Esophagus muscularis mucosa (tissue), 4 donors: ENCODE results near the gene LSS. TPM values are rescaled to one million over a fixed set of nuclear protein-coding genes. Genes with fewer than 3 reads are reported as not detected.

Experiments
- DNase-seq: peaks from one replicate; pipeline ENCODE4 v3.0.0-alpha.2; 2017; ENCODE audit errors: extremely low spot score
- H3K27ac ChIP-seq, 4 donors: fragments of 200-600 bp; sonication (generic); replicated peaks in 1 of 4; 1 replicate in 3 of 4; 2 replicates in 1 of 4; pipeline ENCODE4 v1.5.1; 2016 to 2019; ENCODE audit warnings: mild to moderate bottlenecking in 1 of 4
- H3K27me3 ChIP-seq, 4 donors: fragments of 200-600 bp; sonication (generic); one replicate each; pipeline versions ENCODE4 v1.5.1 to v1.6.0; 2016 to 2019
- H3K36me3 ChIP-seq, 4 donors: fragments of 200-600 bp; sonication (generic); one replicate each; pipeline ENCODE4 v1.5.1; 2016 to 2019
- H3K4me1 ChIP-seq, 4 donors: fragments of 200-600 bp; sonication (generic); one replicate each; pipeline ENCODE4 v1.5.1; 2016 to 2019
- H3K4me3 ChIP-seq, 4 donors: fragments of 200-600 bp; sonication (generic); 1 replicate in 2 of 4; 2 replicates in 2 of 4; pipeline ENCODE4 v1.5.1; 2016 to 2019; ENCODE audit warnings: mild to moderate bottlenecking in 4 of 4, moderate library complexity in 1 of 4
- H3K9me3 ChIP-seq, 4 donors: fragments of 200-600 bp; sonication (generic); 1 replicate in 3 of 4; 2 replicates in 1 of 4; pipeline ENCODE4 v1.5.1; 2016 to 2019
- EP300 ChIP-seq: sonication (generic); formaldehyde crosslinking; IDR thresholded peaks from one replicate; pipeline ENCODE4 v1.6.1; 2017; ENCODE audit warnings: antibody characterized with exemption
- POLR2A ChIP-seq: fragments of 450-650 bp; IDR thresholded peaks from one replicate; pipeline ENCODE4 v1.6.1; 2017; ENCODE audit warnings: antibody characterized with exemption, moderate library complexity, mild to moderate bottlenecking, low read depth
- POLR2AphosphoS5 ChIP-seq, 2 donors: sonication (generic); formaldehyde crosslinking; IDR thresholded peaks; one replicate each; pipeline ENCODE4 v1.6.1; 2017; ENCODE audit warnings: antibody characterized with exemption in 2 of 2
- WGBS: methylation state at CpG from one replicate; pipeline ENCODE4 v1.1.5; 2018; 5-methylcytosine and 5-hydroxymethylcytosine counted together
- intact Hi-C: fragments of 100-400 bp; cut with DNase I; formaldehyde crosslinking; loops from one replicate; pipeline ENCODE4 v1.15.1; 2023
- total RNA-seq, 4 donors: library from RNA; depleted of rRNA; stranded (reverse); fragments of >200 nt; gene quantifications; one replicate each; pipeline versions ENCODE4 v1.1.0 to v1.2.1, GENCODE V29; 2016
- TF ChIP-seq, protein P1 (sequence below), 3 experiments: fragments of 200-600 bp in 2 of 3; fragments of 450-650 bp in 1 of 3; sonication (generic) in 2 of 3; IDR thresholded peaks; one replicate each; pipeline ENCODE4 v1.5.1; 2017 to 2019; ENCODE audit warnings: antibody characterized with exemption in 3 of 3, mild to moderate bottlenecking in 2 of 3, moderate library complexity in 1 of 3

LSS gene
- total RNA-seq, 4 donors from 2014 or later, result 45.3 to 66.3 (median 53.1) TPM

DNA sequence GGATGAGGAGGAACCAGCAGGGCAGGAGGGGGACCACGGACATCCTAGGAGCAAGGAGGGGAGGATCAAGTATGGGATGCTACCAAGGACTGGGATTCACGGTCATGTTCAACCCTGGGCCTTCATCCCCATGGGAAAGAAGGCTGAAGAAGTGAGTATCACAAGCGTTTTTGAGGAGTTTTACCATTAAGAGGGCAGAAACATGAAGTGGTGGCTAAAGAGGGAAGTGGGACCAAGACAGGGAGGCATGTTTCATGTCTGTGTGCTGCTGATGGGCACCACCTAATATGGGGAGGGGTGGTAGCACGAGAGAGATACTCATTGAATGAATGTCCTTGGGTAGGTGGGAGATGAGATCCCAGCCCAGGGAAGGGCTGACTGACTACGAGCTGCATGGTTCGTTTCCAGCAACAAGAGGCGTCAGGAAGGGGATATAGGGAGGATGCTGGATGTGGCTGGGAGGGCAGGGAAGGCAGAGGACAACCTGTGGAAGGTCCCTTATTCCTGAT lies 11.3 kb upstream of the LSS start:
- intact Hi-C loops, result no loop called here
- WGBS, result 87% methylated on average over 7 of the region's 7 CpGs
- no peak overlapping the region for H3K4me3 ChIP-seq
- no peak overlapping the region for H3K27ac ChIP-seq
- TF ChIP-seq POLR2AphosphoS5 (IDR thresholded peaks at IDR 0.05), result no peak
- no peak for TF ChIP-seq EP300
- TF ChIP-seq POLR2A, result no peak
- TF ChIP-seq, protein P1, sequence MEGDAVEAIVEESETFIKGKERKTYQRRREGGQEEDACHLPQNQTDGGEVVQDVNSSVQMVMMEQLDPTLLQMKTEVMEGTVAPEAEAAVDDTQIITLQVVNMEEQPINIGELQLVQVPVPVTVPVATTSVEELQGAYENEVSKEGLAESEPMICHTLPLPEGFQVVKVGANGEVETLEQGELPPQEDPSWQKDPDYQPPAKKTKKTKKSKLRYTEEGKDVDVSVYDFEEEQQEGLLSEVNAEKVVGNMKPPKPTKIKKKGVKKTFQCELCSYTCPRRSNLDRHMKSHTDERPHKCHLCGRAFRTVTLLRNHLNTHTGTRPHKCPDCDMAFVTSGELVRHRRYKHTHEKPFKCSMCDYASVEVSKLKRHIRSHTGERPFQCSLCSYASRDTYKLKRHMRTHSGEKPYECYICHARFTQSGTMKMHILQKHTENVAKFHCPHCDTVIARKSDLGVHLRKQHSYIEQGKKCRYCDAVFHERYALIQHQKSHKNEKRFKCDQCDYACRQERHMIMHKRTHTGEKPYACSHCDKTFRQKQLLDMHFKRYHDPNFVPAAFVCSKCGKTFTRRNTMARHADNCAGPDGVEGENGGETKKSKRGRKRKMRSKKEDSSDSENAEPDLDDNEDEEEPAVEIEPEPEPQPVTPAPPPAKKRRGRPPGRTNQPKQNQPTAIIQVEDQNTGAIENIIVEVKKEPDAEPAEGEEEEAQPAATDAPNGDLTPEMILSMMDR (IDR thresholded peaks at IDR 0.05), result no peak
- no peaks in the 10 kb centered on the region for H3K9me3 ChIP-seq
- no peaks in the 10 kb centered on the region for H3K27me3 ChIP-seq
- no peaks in the 10 kb centered on the region for H3K4me1 ChIP-seq
- no peak for DNase-seq
- peaks cover 86 to 98% (median 94%) of the 10 kb centered on the region in 4 donors for H3K36me3 ChIP-seq

DNA sequence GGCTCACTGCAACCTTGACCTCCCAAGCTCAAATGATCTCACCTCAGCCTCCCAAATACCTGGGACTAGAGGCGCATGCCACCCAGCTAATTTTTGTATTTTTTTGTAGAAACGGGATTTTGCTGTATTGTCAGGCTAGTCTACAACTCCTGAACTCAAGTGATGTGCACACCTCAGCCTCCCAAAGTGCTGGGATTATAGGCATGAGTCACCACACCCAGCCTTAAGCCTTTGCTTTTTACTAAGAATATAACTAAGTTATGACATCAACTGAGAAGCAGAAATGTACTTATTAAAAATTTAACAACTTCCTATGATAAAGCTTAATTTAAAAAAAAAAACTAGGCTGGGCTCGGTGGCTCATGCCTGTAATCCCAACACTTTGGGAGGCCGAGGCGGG lies 8.9 kb upstream of the LSS start:
- no peaks in the 10 kb centered on the region for H3K4me1 ChIP-seq
- no peaks in the 10 kb centered on the region for H3K9me3 ChIP-seq
- no peak overlapping the region for H3K4me3 ChIP-seq
- no peak overlapping the region for H3K27ac ChIP-seq
- TF ChIP-seq, protein P1 (IDR thresholded peaks at IDR 0.05), result no peak
- TF ChIP-seq EP300 (no peak), POLR2AphosphoS5 (IDR thresholded peaks at IDR 0.05) (no peak), POLR2A (no peak)
- no peak for DNase-seq
- intact Hi-C loops, result no loop called here
- peaks cover 78 to 91% (median 84%) of the 10 kb centered on the region in 4 donors for H3K36me3 ChIP-seq
- 95% methylated on average over 5 of the region's 5 CpGs for WGBS
- no peaks in the 10 kb centered on the region for H3K27me3 ChIP-seq

DNA sequence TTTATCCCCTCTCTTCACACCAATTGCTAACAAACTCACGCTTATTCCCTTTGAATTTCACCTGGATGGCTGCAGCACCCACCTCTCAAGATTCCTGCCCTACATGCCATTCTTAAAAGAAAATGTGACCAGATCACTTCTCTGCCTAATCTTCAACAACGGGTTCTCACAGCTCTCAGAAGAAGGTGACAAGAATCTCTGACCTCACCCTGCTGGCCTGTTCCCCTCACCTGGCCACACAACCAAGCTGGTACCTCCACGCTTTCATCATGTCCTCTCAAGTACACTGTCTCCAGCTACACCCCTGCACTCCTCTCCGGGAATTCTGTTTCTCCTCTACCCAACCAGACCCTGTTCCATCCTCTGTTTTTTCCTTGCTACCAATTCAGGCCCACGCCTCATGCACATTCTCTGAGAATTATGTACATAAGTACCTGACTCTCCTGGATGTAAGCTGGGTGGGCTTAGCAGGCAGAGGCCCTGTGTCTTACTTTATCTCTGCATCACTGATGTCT lies 5.9 kb upstream of the LSS start:
- TF ChIP-seq POLR2AphosphoS5 (IDR thresholded peaks at IDR 0.05), result no peak
- intact Hi-C loops, result loop anchor here (5.0 kb wide), 2 partner anchors 48 to 82 kb away; no protein-coding TSS in a partner anchor

DNA sequence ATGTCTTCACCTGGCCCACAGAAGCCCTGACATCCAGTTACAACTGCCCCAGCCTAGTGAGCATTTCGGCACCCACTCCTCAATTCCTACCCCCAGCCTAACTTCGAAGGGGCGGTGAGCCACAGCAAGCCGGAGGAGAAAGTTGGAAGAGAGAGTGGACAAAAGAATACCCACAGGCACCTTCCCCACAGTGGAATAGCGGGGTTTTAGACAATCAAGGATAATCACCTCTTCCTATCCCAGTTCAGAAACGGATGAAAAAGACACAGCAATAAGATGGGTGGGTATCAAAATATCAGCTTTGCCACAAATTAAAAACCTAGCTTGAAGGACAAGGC lies 1.3 kb upstream of the LSS start:
- intact Hi-C loops, result loop anchor here (2.0 to 5.0 kb wide), 5 partner anchors 43 to 259 kb away; partner anchors contain the start of gene PCNT
- TF ChIP-seq EP300 (no peak), POLR2AphosphoS5 (IDR thresholded peaks at IDR 0.05) (no peak), POLR2A (no peak)
- TF ChIP-seq, protein P1 (IDR thresholded peaks at IDR 0.05), result no peak
- Histone ChIP-seq H3K27ac (peak overlapping the region; percentile 88 to 90 (median 89)), H3K27me3 (no peaks in the 10 kb centered on the region), H3K4me1 (peaks cover 21 to 44% (median 41%) of the 10 kb centered on the region in 4 donors), H3K36me3 (peaks cover 7 to 22% (median 18%) of the 10 kb centered on the region in 4 donors), H3K4me3 (peak overlapping the region; percentile 78 to 96 (median 88)), H3K9me3 (no peaks in the 10 kb centered on the region)
- no peak for DNase-seq
- 85% methylated on average over 6 of the region's 6 CpGs for WGBS

More for the DNA sequence above, 5.9 kb upstream of the LSS start:
- H3K27me3 ChIP-seq, result no peaks in the 10 kb centered on the region
- WGBS, result 82% methylated on average over 5 of the region's 5 CpGs
- no peak overlapping the region for H3K4me3 ChIP-seq
- H3K9me3 ChIP-seq, result no peaks in the 10 kb centered on the region
- no peak for DNase-seq
- H3K27ac ChIP-seq, result no peak overlapping the region
- peaks cover 51 to 63% (median 56%) of the 10 kb centered on the region in 4 donors for H3K36me3 ChIP-seq
- H3K4me1 ChIP-seq, result peaks cover 0 to 9% (median 5%) of the 10 kb centered on the region in 4 donors

DNA sequence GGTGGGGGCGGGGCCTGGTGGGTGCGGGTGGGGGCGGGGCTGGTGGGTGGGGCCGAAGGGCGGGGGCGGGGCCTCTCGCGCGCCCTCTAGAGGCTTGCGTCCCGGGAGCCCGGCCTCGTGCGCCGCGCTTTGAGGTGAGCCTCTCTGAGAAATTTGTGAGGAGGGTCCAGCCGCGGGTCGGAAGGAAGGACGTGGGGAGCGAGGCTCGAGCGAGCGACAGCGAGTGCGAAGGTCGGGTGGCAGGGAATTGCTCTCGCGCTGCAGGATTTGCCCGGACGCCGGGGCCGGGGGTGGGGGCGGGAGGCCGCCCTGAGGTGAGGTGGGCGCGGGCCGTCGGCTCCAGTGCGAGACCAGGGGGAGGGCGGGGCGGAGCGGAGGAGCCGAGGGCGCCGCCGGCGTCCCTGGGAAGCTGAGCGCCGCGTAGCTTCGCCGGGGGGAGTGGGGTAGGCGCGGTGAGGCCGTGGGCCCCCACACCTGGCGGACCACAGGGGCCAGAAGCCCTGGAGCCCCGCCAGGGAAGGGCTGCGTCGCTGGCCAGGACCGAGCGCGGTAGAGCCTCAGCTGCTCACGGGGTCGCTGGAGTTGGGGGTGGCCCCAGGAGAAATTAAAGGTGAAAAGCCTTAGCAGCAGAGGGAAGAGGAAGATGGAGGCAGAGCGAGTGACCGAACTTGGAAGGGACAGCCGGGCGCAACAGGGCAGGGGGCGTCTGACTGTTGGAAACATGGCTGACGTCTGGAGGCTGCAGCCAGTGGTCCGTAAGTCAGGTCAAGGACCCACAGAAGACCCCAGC lies 754 bp upstream of the LSS start:
- 7% methylated on average over 30 of the region's 72 CpGs for WGBS
- intact Hi-C loops, result loop anchor here (2.0 to 5.0 kb wide), 3 partner anchors 42 to 259 kb away; partner anchors contain the start of gene PCNT
- no peaks in the 10 kb centered on the region for H3K9me3 ChIP-seq
- no peak for TF ChIP-seq POLR2AphosphoS5 (IDR thresholded peaks at IDR 0.05)
- TF ChIP-seq POLR2A, result no peak
- TF ChIP-seq, protein P1 (IDR thresholded peaks at IDR 0.05), result peak; percentile 50 to 76 (median 70)
- TF ChIP-seq EP300, result no peak
- peak overlapping the region; percentile 78 to 96 (median 88) for H3K4me3 ChIP-seq
- peak overlapping the region; percentile 88 to 90 (median 89) for H3K27ac ChIP-seq
- H3K27me3 ChIP-seq, result no peaks in the 10 kb centered on the region
- peaks cover 2 to 16% (median 13%) of the 10 kb centered on the region in 4 donors for H3K36me3 ChIP-seq
- DNase-seq, result no peak
- H3K4me1 ChIP-seq, result peaks cover 25 to 50% (median 44%) of the 10 kb centered on the region in 4 donors
